GM23338 (cell line): ENCODE measurements around the gene ZNF324.

ENCODE experiments used
- CTCF ChIP-seq, 2 experiments: fragments of 200-600 bp in 1 of 2; sonication (generic) in 1 of 2; conservative IDR thresholded peaks; 2 replicates each; pipeline versions ENCODE4 v1.5.1 to v1.6.1; 2016 to 2017; ENCODE audit warnings: antibody characterized with exemption in 2 of 2, low read depth in 2 of 2, mild to moderate bottlenecking in 2 of 2, moderate library complexity in 1 of 2
- JUNB ChIP-seq: IDR thresholded peaks from one replicate; pipeline ENCODE4 v1.6.1; 2016; ENCODE audit warnings: antibody characterized with exemption; ENCODE audit not compliant: unreplicated experiment
- POLR2AphosphoS5 ChIP-seq: IDR thresholded peaks from 2 replicates; pipeline ENCODE4 v1.6.1; 2016; ENCODE audit warnings: antibody characterized with exemption, low read depth
- STAT1 ChIP-seq: IDR thresholded peaks from one replicate; pipeline ENCODE4 v1.6.1; 2016; ENCODE audit warnings: antibody characterized with exemption; ENCODE audit not compliant: unreplicated experiment

GRCh38 chr19:58469241-58470013, 2.5 kb downstream of the ZNF324 start:
- TF ChIP-seq STAT1 (no peak), CTCF (conservative IDR thresholded peaks at IDR 0.05; ENCODE audit: low read depth in 2 of 2) (no peak), POLR2AphosphoS5 (no peak), JUNB (no peak)
